ENCODE measurements around the gene RAD51D.
"Not testable (repeated sequence)": the region's sequence is repeated elsewhere in the genome, so short reads cannot be mapped to it uniquely, and the experiment has no call there.

RAD51D gene

GRCh38 chr17:35065880-35066279, 53.8 kb downstream of the RAD51D start:
- DNase-seq (ENCODE audit: low spot score), result no peak

DNA sequence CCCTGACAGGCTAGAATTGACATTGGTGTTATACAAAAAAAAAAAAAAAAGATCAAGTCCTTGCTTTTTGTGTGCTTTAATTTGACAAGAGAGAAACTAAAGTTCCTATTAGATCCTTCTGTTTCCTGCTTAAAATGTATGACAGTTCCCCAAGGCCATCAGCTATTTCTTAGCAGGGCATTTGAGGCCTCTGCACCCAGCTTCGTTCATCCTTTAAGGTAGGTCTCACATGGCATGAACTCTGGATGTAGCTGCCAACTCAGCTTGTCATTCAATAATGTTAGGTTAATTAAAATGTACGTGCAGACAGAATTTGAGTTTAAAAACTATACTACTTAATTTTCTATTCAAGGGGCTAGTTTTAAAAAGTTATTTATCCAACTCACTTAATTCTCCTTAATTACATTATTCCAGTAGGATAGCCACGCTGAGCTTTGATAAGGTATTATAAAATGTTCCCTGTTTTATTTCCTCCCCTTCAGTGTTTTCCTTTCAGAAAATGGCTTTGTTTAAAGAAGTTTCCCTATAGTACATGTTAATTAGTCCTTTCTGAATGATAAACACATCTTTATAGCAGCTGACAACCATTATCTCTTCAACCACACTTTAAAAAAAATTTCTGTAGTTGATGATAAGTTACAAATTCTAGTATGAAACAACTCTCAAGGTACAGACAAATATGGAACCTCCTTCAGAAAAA, 55.0 kb downstream of the RAD51D start:
- no peak for DNase-seq (ENCODE audit: low spot score)

DNA sequence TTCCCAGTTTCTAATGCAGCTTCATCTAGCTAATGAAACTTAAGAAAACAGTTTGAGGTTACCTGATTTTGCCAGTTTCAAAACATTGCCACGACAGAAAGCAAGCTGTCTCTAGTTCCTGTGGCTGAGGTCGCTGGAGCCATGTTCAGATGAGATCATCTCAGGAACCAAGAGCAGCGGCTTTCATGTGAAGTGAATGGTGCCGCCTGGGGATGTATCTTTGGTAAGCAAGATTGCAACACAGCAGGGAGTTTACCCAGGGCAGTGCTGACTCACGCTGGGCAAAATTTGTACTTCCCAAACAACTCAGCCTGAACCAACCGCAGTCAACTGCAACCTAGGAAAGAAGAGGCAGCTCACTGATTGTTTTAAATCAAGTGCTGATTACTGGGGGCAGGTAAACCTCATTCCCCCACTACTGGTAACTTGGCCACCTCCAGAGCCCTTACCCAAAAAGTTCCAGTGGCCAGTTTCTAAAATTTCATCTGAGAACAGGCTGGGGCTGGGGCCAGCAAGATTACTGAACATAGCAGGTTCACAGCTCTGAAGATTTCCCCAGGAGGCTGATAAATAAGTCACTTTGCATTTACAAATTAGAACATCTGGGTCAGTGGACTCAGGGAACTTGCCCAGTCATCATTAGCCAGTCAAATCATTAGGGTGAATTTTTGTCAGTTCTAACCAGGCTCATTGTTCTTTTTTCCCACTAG, 56.0 kb downstream of the RAD51D start, which contains the start of gene RFFL:
RFFL (minus strand) TSS at position 194 of the 710 bp plus-strand sequence. CDS start 37,154 bp downstream, outside the sequence.
- peak; percentile 64 for DNase-seq (ENCODE audit: low spot score)

DNA sequence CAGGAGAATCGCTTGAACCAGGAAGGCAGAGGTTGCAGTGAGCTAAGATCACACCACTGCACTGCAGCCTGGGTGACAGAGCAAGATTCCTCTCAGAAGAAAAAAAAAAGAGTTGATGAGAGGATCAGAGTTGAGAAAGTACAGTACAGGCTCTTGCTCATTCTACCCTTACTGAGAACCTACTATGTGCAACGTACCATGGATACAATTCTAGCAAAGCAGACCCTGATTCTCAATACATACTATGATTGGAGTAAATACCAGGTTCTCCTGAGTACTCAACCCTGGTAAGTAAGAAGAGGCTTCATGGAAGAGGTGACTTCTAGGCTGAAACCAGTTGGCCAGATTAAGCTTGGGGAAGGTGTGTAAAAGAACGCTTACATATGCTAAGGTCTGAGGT, 57.4 kb downstream of the RAD51D start:
- no peak for DNase-seq (ENCODE audit: low spot score)

DNA sequence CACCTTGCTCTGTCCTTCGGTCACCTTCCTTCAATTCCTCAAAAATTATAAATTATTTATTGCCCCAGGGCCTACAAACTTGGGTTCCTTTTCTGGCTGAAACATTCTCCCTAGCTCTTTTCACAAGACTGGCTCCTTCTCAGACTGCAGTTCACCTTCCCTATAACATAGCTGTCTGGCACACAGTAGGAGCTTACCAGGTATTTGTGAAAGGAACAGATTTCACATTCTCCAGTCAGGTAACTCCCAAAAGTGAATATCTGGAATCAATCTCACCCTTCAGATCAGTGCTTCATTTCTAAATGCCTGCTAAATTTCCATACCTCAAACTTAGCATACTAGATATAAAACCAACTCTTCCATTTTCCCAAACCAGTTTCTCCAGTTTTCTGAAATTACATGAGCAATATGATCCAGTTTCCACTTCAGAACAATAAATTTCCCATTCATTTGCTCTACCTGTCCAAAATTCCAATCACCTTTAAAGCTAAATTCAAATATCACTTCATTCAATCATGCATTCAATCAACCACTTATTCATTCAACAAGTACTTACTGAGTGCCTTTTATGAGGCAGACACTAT, 62.2 kb downstream of the RAD51D start:
- DNase-seq (ENCODE audit: low spot score), result no peak

GRCh38 chr17:35056013-35056412, 63.6 kb downstream of the RAD51D start:
- no peak for DNase-seq (ENCODE audit: low spot score)

- DNase-seq (ENCODE audit: low spot score), result no peak
These were observed 66.5 kb downstream of the RAD51D start for GRCh38 chr17:35053204-35053603.

- no peak for DNase-seq (ENCODE audit: low spot score)
These were observed 66.9 kb downstream of the RAD51D start for GRCh38 chr17:35052780-35053179.

- DNase-seq (ENCODE audit: low spot score), result no peak
These were observed 67.4 kb downstream of the RAD51D start for GRCh38 chr17:35052241-35052610.

DNA sequence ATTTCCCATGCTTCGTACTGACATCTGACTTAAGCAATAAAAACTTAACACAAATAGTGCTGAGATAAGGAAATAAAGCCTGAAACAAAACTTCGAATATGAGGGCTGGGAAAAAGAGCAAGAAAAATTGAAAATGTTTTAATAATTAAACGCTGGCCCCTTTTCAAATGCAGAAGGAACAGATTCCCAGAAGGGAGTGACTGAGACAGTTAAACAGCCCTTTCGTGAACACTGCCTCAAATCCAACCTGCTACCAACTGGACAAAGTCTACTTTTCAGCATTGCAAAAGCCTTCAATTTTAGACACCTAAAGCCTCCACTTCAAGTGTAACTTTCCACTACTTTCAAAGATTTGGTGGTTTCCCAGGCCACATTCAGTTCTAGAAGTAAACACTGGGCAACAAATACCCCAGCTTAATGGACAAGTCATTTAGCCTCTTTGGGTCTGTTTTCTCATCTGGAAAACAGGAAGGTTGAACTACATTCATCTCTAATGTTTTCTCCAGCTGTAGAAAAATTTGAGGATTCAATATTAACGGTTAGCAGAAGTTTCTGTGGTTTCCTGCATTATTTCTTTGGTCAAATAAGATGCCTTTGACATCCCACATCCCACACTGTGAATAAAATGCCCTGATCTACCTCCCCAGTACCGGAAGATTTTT, 68.0 kb downstream of the RAD51D start:
- DNase-seq (ENCODE audit: low spot score), result no peak

DNA sequence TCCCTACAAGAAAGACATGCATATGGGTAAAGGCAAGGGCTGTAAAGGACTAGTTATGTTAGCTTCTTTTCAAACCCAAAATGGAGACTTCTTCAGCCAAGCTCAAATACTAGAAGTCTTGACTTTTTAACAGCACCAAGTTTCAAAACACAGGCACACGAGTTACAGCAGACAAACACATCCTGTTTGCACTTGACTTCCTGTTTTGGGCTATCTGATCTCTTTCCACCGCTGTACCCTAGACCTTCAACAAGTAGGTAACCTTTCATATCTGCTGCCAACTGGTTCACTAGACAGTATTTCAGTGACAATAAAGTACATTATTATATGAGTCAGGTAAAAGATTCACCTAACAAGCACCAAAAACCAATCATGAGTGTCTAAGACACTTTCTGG, 68.5 kb downstream of the RAD51D start:
- no peak for DNase-seq (ENCODE audit: low spot score)

GRCh38 chr17:35050170-35050569, 69.5 kb downstream of the RAD51D start:
- no peak for DNase-seq (ENCODE audit: low spot score)

GRCh38 chr17:35048685-35049379, 70.8 kb downstream of the RAD51D start:
- no peak for DNase-seq (ENCODE audit: low spot score)

DNA sequence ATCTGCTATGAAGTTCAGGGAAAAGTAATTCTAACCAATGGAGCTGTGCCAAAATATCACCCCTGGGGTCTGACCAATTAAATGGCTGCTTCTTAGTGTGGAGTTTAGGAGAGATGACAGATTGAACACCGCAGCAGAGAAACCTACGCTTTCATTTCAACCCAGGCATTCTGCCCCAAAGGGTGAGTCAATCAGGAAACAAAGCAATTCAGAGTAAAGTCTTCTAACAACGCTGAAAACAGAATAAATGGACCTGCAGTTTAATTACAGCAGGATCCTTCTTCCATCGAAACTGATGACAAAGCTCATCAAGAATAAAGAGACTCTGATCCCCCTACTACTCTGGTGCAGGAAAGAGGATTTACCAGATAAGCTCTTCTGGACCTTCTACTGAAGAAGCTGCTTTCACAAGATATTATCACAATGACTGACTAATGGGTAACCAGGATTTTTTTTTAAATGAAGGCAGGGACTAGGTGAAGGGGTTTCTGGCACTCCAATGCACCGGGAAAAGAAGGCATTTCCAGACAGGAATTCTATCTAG, 72.8 kb downstream of the RAD51D start:
- no peak for DNase-seq (ENCODE audit: low spot score)

- no peak for DNase-seq (ENCODE audit: low spot score)
These were observed 73.4 kb downstream of the RAD51D start for GRCh38 chr17:35046245-35046644.

- not testable (repeated sequence) for DNase-seq (ENCODE audit: low spot score)
These were observed 74.1 kb downstream of the RAD51D start for GRCh38 chr17:35045458-35045979.

DNA sequence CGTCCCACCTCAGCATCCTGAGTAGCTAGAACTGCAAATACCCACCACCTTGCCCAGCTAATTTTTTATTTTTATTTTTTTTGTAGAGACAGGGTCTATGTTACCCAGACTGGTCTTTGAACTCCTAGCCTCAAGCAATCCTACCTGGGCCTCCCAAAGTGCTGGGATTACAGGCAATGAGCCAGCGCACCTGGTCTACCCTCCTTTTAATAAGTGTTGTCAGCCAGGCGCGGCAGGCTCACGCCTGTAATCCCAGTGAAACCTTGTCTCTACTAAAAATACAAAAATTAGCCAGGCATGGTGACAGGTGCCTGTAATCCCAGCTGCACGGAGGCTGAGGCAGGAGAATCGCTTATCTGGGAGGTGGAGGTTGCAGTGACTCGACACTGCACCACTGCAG, 75.5 kb downstream of the RAD51D start:
- no peak for DNase-seq (ENCODE audit: low spot score)

All from cerebellar cortex (tissue), 1 donor.